GM18873 (cell line): ENCODE results near the gene CYRIA.

Experiments
- ATAC-seq: cut with Tn5 transposase; IDR thresholded peaks from one replicate; pipeline ENCODE4 v1.9.1; 2021; ENCODE audit warnings: mild to moderate bottlenecking, moderate library complexity, moderate number of reproducible peaks; ENCODE audit not compliant: unreplicated experiment, low FRiP score

Gene CYRIA

DNA sequence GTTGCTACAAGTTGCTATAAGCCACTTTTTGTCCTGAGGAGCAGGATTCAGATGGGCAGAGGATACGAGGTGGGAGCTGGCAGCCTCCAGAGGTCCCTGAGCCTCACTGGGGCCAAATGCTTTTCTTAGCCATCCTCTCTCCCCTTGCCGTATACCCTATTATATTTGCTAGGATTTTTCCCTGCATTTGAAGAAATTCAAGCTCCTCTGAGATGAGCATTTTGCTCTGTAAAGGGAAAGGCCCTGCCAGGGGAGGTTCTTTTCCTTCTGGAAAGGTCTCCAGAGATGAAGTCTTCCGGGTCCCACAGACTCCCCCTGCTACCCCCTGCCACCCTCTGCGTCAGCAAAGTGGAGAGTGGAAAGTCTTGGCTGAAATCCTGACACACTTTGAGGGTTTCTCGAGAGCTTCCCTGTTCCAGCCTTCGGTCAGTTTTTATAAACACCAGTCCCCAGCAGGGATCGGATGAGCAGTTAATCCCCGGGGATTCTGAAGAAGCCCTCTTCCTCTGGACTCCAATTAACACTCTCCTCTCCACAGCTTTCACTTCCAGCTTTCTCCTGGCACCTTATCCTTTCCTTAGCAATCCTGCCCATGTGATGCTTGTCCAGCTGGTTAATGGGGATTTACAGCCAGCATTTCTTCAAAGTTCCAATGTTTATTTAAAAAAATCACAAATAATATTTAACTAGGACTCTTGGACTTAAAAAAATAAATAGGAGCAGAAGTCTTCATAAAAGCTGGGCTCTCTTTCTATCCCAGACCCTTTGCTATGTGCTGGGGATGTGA lies 13.1 kb downstream of the CYRIA start:
- ATAC-seq: no peak

DNA sequence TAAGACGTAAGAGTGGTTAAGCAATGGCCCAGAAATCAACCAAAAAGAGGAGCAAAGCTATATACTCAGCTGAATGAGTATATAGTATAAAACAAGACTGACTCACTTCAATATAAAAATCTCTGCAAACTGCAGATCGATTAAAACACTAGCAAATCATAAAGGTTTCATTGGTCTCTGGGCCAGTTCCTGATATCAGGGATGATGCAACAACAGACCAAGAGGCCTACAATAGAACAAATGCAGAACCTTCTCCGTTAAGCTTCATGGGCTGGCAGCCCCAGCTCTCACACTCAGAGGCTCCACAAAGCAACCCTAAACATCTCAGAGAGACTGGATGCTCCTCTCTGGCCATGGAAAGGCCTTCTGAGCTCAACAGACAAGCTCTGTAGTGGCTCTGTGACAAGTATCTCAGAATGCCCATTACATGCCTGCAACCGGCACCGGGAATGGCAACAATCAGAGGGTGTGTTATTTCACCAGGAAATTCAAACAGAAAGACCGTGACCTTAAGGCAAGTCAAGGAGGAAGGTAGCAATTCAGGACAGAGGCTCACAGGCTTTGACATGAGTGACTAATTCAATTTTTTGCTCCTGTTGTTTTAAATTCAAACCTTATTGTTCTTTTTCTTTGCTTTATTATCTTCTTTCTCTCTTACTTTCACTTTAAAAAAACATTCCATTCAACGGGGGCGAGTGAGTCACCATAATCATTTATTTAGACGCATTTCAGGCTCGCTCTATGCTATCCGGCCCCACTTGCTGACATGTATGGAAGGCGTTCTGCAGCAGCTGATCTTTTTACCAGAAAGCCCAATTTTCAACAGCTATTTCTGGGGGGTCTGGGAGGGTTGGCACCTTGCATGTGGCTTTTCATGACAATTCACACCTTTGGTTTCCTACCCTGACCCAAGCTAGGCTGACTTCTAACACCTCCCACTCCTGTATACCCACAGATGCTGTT lies 15.1 kb downstream of the CYRIA start:
- no peak for ATAC-seq

DNA sequence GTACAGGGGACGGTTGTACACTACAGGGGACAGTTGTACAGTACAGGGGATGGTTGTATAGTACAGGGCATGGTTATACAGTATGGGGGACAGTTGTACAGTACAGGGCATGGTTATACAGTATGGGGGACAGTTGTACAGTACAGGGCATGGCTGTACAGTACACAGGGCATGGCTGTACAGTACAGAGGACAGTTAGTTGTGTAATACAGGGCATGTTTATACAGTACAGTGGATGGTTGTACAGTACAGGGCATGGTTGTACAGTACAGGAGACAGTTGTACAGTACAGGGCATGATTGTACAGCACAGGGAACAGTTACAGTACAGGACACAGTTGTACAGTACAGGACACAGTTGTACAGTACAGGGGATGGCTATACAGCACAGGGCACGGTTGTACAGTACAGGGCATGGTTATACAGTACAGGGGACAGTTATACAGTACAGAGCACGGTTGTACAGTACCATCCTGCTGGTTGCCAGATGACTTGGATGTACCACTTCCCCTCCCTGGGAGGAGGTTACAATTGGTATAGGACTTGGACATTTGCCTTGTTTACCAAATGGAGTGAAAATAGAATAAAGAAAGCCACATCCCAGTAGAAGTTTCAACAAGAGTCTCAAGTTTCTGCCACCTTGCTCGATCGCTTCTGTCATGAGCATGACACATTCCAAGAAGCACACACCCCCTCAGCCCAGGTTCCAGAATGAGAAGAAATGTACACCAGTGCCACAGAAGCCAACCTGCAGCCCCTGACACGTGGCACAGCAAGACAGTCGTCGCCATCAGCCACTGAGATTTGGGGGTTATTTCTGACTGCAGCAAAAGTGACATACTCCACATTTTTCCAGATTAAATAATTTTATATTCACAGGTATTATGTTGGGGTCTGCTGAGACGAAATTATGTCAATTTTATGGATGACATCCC lies 16.0 kb downstream of the CYRIA start:
- ATAC-seq: no peak

DNA sequence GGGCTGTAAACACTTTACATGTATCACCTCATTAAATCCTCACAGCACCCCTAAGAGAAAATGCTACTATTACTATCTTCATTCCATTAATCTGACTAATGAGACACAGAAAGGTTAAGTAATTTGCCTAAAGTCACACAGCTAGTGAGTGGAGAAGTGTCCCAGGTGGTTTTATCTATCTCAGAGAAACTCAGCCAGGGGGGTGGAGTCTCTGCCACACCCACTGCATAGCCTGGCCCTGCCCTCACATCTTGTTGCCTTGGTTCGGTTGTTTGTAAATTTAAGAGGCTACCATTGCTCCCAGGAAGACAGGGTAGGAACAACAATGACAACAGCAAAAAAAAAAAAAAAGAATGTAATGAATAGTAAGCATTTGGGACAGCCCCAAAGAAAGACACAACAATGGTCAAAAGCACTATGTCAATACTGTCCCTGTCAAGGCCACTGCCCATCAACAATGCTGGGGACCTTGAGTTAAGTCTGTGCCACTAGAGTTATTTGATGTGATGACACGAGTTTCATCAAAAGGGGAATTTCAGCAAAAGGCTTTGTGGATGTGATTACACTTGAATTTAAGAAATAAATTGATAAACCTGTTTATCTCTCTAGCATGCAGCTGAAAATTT lies 17.5 kb downstream of the CYRIA start:
- ATAC-seq: no peak

DNA sequence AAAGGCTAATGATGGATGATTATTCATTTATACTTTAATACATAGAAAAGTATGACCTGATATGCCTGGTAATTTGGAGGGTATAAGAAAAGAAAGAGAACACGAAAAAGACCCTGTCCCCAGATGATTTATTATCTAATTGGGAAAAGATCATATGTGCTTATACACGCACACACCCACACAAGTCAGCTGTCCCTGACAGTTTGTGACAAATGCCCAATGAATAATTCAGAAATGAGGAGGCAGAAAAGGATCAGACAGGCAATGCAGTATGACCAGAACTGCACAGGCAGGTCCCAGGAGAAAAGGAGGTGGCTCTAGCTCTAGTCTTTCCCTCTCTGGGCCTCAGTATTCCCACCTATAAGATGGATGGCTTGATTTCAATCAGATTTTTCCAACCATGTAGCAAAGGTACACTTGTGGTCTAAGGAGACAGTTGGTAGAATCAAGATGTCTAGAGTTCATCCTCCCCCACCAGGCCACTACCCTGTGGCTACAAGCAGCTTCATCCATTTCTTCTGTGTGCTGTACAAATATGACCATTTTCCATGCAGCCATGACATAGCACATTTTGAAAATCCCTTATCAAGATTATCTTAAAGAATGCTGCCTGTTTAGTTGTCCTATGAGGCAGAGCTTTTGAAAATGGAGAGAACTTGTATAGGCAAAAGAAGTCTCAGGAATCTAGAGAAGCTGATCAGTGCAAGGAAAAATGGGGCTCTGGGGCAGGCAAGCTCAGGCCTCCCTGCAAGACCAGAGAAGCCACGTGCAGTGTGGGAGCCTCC lies 19.7 kb downstream of the CYRIA start:
- no peak for ATAC-seq

DNA sequence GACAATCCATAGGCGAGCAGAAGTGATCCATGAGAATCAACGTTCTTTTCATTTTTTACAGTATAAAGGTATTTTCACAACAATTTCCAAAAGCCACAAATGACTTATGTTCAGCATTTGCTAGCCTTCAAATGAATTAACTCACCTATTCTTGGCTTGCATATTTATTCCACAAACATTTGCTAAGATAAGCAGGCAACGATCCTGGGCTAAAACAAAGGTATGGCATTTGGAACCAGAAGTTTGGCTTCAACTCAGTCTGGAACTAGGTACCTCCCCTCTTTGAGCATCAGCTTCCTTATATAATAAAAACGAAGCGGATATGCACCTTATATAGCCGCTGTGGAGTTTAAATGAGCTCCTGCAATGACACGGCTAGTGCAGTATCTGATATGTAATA lies 20.5 kb downstream of the CYRIA start:
- no peak for ATAC-seq

DNA sequence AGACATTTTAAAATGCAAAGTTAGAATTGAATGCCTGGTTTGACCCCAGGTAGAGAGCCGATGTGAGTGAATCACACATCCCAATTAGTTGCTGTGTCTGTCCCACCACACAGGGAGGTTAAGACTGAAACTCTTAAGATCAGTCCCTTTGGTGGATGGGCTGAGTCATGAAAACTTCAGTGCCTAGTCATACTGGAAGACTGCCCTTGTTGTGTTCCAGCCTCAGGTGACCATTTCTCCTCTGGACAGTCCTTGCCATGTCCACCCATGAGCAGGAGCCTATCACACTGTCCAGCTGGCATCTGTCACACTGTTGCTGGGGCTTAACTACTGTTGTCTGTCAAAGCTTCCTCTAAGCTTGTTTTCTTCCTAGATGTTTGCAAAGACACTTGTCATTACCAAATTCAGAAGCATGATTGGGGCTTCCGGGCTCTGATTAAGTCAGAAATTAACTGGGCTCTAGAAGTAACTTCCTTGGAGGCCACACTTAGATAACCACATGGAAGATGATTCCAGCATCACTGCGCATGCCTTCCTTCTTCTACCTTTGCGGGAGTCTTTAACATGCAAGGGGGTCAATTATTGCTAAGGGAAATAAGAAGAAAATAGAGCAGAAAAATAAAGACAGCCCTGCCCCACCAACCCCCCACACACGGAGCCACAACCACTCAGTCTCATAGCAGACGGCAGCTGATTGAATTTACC lies 21.3 kb downstream of the CYRIA start:
- no peak for ATAC-seq

DNA sequence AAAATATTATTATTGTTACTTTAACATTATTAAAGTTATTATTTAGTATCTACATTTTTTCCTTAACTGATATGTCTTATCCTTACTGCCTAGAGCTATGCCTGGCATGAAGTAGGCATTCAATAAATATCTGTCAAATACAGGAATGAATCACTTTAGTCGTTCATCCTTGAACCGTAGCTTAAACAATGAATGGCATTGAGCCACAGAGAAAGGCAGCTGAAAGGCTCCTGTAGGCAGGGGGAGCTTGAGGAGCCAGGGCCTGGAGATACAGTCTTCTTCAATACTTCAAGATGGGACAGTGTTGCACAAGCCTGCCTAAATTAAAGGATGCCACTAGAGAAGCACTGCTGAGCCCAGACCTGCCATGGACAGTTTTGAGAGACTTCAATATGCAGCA lies 22.5 kb downstream of the CYRIA start:
- ATAC-seq: no peak

DNA sequence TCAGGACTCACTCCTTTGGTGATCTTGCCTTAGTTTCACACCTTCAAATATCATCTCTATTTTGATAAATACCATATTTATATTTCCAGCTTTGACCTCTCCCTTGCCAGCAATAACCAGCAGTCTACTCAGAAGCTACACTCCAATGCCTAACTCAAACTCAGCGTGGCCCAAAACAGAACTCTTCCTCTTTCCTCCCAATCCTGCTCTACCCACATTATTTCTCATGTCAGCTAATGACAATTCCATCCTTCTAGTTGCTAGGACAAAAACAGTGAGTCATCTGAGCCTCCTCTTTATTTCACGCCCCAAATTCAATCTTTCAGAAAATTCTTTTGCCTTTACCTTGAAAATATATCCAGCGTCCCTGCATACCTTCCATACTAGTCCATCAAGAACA lies 23.5 kb downstream of the CYRIA start:
- ATAC-seq: no peak

DNA sequence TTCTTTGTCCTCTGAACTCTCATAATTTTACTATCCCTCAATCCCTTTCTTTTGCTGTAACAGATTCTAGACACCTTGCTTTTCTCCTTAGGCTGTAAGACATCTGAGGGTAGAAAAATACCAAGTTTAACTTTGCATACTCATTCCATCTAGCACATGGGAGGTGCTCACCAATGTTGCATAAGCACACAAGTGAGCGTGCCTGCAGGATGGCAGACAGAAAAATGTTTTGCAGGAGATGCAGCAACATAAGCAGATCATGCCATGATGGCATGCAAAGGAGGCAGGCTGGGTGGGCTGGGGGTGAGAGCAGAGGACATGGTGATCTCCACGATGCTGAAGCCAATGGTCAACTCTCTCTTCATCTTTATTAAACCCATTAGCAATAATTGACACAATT lies 24.1 kb downstream of the CYRIA start:
- ATAC-seq: no peak

DNA sequence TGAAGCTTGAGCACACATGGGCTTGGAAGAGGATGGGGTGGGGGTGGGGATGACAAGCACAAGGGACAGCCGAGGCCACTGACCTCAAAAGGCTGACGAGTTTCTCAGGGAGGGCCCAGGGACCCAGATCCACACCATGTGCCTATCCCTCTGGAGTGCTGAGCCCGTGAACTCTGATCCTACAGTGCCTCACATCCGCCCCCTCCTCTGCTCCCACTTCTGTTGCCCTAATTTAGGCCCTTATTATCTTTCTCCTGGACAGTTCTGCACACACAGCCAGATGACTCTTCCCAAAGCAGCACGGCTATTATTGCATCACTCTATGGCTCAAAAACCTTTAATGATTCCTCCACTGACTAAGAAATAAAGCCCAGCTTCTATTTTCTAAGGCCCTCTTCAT lies 24.8 kb downstream of the CYRIA start:
- ATAC-seq: no peak

DNA sequence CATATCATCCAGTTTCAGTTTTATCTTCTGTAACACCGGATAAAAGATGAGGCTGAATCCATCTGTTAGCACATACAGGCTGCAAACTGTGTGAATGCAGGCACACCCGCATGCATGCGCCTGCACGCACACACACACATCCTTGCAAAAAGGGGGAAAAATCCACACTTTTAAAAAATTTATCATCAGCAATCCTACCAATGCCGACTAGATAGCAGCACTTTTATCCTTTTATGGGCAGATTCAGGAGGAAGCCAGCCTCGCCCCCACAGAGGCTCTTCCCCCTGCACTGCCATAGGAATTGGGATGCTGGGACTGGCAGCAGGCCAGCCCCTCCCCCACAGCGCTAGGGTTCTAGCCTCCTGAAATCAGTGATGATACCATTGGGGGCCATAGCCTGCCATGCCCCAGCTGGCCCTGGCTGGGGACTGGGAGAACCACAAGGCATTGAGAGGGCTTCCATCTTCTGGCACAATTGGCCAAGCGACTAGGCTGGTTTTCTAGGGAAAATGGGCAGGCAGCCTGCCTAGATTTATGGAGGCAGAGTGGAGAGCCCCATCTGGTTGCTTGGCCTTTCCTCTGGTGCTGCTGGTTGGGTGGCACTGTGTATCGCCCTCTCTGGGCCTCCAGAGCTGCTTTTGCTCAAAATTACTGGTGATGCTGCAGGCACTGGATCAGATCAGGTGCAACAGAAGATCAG lies 25.5 kb downstream of the CYRIA start:
- no peak for ATAC-seq

DNA sequence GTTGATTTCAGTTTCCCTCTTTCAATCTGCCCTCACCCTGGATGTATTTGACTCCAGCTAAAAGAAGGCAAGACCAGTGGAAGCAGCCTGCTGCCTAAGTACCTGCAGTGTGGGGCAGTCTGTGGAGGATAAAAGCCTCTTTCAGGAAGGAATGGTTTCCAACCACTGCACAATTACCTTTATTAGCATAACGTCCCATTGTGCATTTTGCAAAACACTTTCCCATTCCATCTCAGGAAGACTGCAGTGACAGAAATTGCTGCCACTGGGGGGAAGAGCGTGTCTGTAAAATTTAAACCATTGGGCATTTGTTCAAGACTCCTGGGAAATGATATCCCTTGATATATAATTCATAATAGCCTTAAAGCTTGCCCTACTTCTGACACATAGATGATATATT lies 26.2 kb downstream of the CYRIA start:
- ATAC-seq: no peak

DNA sequence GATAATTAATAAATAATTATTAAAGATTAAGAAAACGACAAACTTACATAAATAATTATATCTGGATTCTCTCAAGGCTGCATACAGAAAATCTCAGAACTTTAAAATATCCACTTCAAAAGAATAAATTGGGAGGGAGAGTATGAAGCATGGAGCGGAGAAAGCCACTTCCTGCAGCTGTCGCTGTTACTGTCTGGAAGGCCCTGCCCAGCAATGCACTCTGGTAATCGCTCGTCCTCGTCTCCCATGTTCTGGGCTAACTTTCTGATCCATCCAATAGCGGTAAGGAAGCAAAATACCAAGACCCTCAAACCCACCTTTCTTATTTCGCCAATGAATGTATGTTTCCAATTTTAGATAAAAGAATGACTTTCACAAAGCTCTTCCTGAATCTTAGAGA lies 26.7 kb downstream of the CYRIA start:
- no peak for ATAC-seq

DNA sequence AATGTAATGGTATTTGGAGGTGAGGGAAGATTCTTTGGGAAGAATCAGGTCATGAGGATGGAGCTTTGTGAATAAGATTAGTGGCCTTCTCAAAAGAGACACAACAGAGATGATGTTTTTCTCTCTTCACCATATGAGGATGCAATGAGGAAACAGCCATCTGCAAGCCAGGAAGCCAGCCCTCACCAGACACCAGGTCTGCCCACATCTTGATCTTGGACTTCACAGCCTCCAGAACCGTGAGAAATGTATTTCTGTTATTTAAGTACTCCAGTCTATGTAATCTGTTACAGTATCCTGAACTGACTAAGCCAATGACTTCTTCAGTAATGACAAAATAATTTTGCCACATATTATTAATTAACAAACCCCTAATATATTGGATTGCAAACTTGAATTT lies 28.3 kb downstream of the CYRIA start:
- ATAC-seq: no peak

DNA sequence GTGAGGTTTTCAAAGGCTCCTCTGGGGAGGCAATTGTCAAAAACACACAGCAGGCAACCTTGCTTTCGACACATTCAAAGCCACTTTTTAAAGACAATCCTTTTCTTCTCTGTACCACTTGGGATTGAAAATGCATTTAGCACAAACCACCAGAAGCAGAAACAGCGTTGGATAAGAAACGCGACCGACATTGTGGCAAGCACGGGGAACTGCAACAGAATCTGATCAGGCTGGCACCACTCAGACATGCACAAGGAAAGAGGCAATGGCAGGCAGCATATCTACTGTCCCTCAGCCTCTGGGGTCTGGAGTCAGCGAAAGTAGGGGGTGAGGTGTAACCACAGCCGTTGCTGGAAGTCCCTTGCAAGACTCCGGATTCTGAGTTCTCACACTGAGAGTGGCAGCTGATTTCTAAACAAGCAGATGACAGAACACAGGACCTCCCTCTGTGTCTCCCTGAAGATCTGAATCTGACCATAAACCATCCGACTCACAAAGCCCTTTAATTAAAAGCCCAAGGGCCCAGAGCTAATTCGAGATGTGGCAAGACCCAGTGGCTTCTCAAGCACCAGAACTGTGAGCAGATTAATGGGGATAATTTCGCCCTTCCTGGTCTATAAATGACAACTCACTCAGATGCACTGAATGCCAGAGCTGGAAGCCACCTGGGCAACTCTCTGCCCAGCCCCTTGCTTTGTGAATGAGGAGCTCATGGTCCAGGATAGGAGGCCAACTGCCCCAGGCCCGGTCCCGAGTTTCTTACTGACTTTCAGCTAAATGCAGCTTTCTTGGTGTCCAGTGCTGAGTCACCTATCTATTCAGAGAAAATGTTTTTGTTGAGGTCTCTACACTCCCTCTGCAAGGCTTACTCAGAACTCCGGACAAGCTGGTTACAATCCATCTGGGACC lies 29.6 kb downstream of the CYRIA start:
- no peak for ATAC-seq
